Neuronal stem cell (in vitro differentiated cells): ENCODE results near the gene MDFI.

ENCODE experiments used
- DNase-seq: peaks from one replicate; pipeline ENCODE4 v3.0.0-alpha.2; 2013; ENCODE audit warnings: low spot score
- H2AFZ ChIP-seq: one replicate; pipeline ENCODE4 v1.6.1; 2013; ENCODE audit warnings: mild to moderate bottlenecking, low read length, inconsistent platforms
- H2AK5ac ChIP-seq: 2 replicates; pipeline ENCODE4 v1.6.1; 2013; ENCODE audit warnings: low read depth, mild to moderate bottlenecking, inconsistent platforms, low read length, moderate library complexity, mixed read lengths
- H2BK120ac ChIP-seq: 2 replicates; pipeline ENCODE4 v1.6.1; 2013; ENCODE audit warnings: low read depth, mild to moderate bottlenecking, inconsistent platforms, low read length, moderate library complexity, mixed read lengths
- H2BK12ac ChIP-seq: one replicate; pipeline ENCODE4 v1.6.1; 2013; ENCODE audit warnings: low read length, inconsistent platforms
- H2BK15ac ChIP-seq: 2 replicates; pipeline ENCODE4 v1.6.1; 2013; ENCODE audit warnings: mild to moderate bottlenecking, low read length, inconsistent platforms, mixed read lengths
- H2BK5ac ChIP-seq: one replicate; pipeline ENCODE4 v1.6.1; 2013; ENCODE audit warnings: inconsistent platforms, mild to moderate bottlenecking, low read length, moderate library complexity
- H3K14ac ChIP-seq: one replicate; pipeline ENCODE4 v1.6.1; 2013; ENCODE audit warnings: low read length, inconsistent platforms
- H3K18ac ChIP-seq: 2 replicates; pipeline ENCODE4 v1.6.1; 2013; ENCODE audit warnings: low read length, inconsistent platforms
- H3K23ac ChIP-seq: 2 replicates; pipeline ENCODE4 v1.6.1; 2013; ENCODE audit warnings: low read depth, mild to moderate bottlenecking, mixed read lengths, low read length, inconsistent platforms; ENCODE audit not compliant: poor library complexity
- H3K27ac ChIP-seq: replicated peaks from 3 replicates; pipeline ENCODE4 v1.5.1; 2013; ENCODE audit warnings: low read length, inconsistent platforms
- H3K27me3 ChIP-seq, 3 experiments: 2 replicates each; pipeline ENCODE4 v1.6.1; 2013; ENCODE audit warnings: low read length in 3 of 3, mild to moderate bottlenecking in 2 of 3, inconsistent platforms in 1 of 3, low read depth in 1 of 3, mixed read lengths in 1 of 3, moderate library complexity in 1 of 3; ENCODE audit not compliant: control insufficient read depth in 3 of 3, insufficient read depth in 3 of 3
- H3K36me3 ChIP-seq, 2 donors: replicated peaks in 1 of 2; 2 replicates each; pipeline ENCODE4 v1.6.1; 2013; ENCODE audit warnings: low read length in 2 of 2; ENCODE audit not compliant: control insufficient read depth in 2 of 2, insufficient read depth in 2 of 2
- H3K4ac ChIP-seq: 2 replicates; pipeline ENCODE4 v1.6.1; 2013; ENCODE audit warnings: inconsistent platforms, mild to moderate bottlenecking, low read length, moderate library complexity
- H3K4me1 ChIP-seq, 2 donors: 1 replicate in 1 of 2; 2 replicates in 1 of 2; pipeline ENCODE4 v1.6.1; 2013; ENCODE audit warnings: low read length in 2 of 2, low read depth in 1 of 2; ENCODE audit not compliant: control insufficient read depth in 2 of 2, insufficient read depth in 1 of 2
- H3K4me2 ChIP-seq: one replicate; pipeline ENCODE4 v1.6.1; 2013; ENCODE audit warnings: mild to moderate bottlenecking, low read length, inconsistent platforms; ENCODE audit not compliant: insufficient read depth, poor library complexity, severe bottlenecking
- H3K4me3 ChIP-seq, 2 donors: 2 replicates each; pipeline ENCODE4 v1.5.1; 2013; ENCODE audit warnings: low read length in 2 of 2, mild to moderate bottlenecking in 2 of 2, inconsistent platforms in 1 of 2, moderate library complexity in 1 of 2
- H3K79me1 ChIP-seq: one replicate; pipeline ENCODE4 v1.6.1; 2013; ENCODE audit warnings: low read depth, mild to moderate bottlenecking, inconsistent platforms, low read length, moderate library complexity
- H3K9ac ChIP-seq: one replicate; pipeline ENCODE4 v1.6.1; 2013; ENCODE audit warnings: mild to moderate bottlenecking, low read depth, low read length, inconsistent platforms; ENCODE audit not compliant: poor library complexity
- H3K9me3 ChIP-seq, 2 donors: replicated peaks in 1 of 2; 2 replicates each; pipeline versions ENCODE3 to v1.6.1; 2013; ENCODE audit warnings: low read length in 2 of 2, mild to moderate bottlenecking in 2 of 2, inconsistent platforms in 1 of 2, low read depth in 1 of 2, mixed read lengths in 1 of 2, moderate library complexity in 1 of 2; ENCODE audit not compliant: control insufficient read depth in 2 of 2, insufficient read depth in 1 of 2
- H4K8ac ChIP-seq: one replicate; pipeline ENCODE4 v1.6.1; 2013; ENCODE audit warnings: low read depth, mild to moderate bottlenecking, inconsistent platforms, low read length, moderate library complexity
- H4K91ac ChIP-seq: one replicate; pipeline ENCODE4 v1.6.1; 2013; ENCODE audit warnings: low read length, low read depth, mild to moderate bottlenecking, inconsistent platforms; ENCODE audit not compliant: poor library complexity
- WGBS, 2 donors: extraction: QIAGEN DNeasy Blood & Tissue Kit; methylation state at CpG; one replicate each; pipeline ENCODE4 v1.1.7; 2013; ENCODE audit warnings: missing lambda C conversion rate in 2 of 2, mixed read lengths in 1 of 2; ENCODE audit not compliant: insufficient read length in 2 of 2, insufficient replicate concordance in 1 of 2; ENCODE audit errors: extremely low coverage in 2 of 2; 5-methylcytosine and 5-hydroxymethylcytosine counted together

MDFI gene

DNA sequence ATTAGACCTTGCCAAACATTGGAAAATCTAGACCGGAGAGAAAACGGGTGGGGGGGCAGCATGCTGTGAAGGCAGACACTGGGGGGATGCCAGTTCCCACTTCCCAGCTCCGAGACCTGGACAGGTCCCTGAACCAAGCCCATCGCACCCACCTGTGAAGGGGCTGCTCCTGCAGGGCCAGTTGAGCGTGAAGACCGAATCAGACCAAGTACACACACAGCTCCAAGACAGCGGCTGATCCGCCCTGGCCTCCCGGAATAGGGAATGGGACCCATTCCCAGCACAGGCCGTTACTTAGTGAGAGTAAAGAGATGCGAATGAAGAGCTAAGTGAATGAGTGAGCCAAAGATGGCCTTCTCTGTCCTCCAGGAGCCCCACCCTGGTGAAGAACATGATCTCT is 41.5 kb upstream of the MDFI start:
- H3K4me1 ChIP-seq = peaks cover 2% of the 10 kb centered on the region in 2 donors
- peak overlapping the region; percentile 38 for H3K9ac ChIP-seq
- no peak overlapping the region for H2AFZ ChIP-seq
- H2BK120ac ChIP-seq = no peak overlapping the region
- H4K8ac ChIP-seq = no peak overlapping the region
- no peak overlapping the region for H3K14ac ChIP-seq
- WGBS, 2 donors = no CpG with 5 or more reads among the region's 11 CpGs
- no peak overlapping the region for H3K4me2 ChIP-seq
- H3K23ac ChIP-seq = no peak overlapping the region
- no peaks in the 10 kb centered on the region for H3K9me3 ChIP-seq
- H3K27me3 ChIP-seq = no peaks in the 10 kb centered on the region
- no peak for DNase-seq
- H3K18ac ChIP-seq = no peak overlapping the region
- H2AK5ac ChIP-seq = no peak overlapping the region
- no peak overlapping the region for H3K4ac ChIP-seq
- H3K27ac ChIP-seq = no peak overlapping the region
- peak overlapping the region; percentile 15 for H2BK5ac ChIP-seq
- peaks cover 26 to 89% of the 10 kb centered on the region in 2 donors for H3K36me3 ChIP-seq
- H3K79me1 ChIP-seq = no peaks in the 10 kb centered on the region
- no peak overlapping the region for H2BK15ac ChIP-seq
- H2BK12ac ChIP-seq = no peak overlapping the region
- H3K4me3 ChIP-seq = no peak overlapping the region
- H4K91ac ChIP-seq = no peak overlapping the region

DNA sequence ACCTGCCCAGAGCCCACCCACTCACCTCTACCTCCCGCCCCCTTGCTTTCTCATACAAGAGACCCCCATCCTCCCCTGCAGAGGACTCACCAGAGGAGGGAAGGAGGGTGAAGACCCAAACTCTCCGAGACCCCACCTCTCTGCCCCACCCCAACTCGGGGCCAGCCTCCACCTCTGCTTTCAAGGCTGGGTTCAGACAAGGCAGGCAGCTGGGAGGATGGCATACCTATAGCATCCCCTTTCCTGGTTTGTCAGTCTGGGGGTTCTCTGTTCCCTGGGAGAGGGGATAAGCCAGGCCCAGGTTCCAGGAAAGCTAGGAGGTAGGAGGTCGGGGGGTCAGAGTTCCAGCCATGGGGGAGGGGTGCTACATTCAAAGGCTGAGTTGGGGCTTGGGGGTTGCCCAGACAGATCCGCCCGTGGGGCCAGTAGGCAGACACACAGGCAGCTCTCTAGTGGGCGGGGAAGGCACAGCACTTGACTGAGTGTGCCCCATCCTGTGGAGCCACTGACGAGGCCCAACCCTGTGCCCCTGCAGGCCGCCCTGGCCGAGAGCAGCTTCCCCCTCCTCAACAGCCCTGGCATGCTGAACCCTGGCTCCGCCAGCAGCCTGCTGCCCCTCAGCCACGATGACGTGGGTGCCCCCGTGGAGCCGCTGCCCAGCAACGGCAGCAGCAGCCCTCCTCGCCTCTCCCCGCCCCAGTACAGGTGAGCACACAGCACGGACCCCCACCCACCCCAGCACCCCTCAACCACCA is 40.8 kb upstream of the MDFI start:
- Histone ChIP-seq H3K4me1 (peaks cover 3 to 8% of the 10 kb centered on the region in 2 donors), H3K4ac (peak overlapping the region; percentile 40), H3K36me3 (peaks cover 23 to 84% of the 10 kb centered on the region in 2 donors), H3K79me1 (no peaks in the 10 kb centered on the region), H2AK5ac (no peak overlapping the region), H3K9me3 (no peaks in the 10 kb centered on the region), H3K23ac (peak overlapping the region; percentile 13), H3K27me3 (no peaks in the 10 kb centered on the region), H4K8ac (no peak overlapping the region), H2BK12ac (no peak overlapping the region), H2BK120ac (no peak overlapping the region), H3K9ac (no peak overlapping the region), H3K4me3 (no peak overlapping the region), H3K14ac (peak overlapping the region; percentile 86), H3K27ac (no peak overlapping the region), H3K4me2 (no peak overlapping the region), H2BK15ac (no peak overlapping the region), H2AFZ (no peak overlapping the region), H4K91ac (no peak overlapping the region), H2BK5ac (no peak overlapping the region), H3K18ac (peak overlapping the region; percentile 79)
- WGBS, 2 donors = no CpG with 5 or more reads among the region's 19 CpGs
- DNase-seq = no peak

DNA sequence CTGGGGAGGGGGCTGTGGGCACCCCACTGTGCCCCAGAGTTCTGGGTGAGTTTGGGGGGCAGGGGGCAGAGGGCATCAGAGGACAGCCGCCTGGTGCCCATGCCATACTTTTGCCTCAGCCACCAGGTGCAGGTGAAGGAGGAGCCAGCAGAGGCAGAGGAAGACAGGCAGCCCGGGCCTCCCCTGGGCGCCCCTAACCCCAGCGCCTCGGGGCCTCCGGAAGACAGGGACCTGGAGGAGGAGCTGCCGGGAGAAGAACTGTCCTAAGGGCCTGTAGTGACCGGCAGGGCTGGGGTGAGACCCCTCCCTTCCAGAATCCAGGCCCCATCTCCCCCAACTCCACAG is 39.6 kb upstream of the MDFI start:
- H3K18ac ChIP-seq = no peak overlapping the region
- H3K79me1 ChIP-seq = no peaks in the 10 kb centered on the region
- H2BK120ac ChIP-seq = no peak overlapping the region
- H4K91ac ChIP-seq = no peak overlapping the region
- H3K27me3 ChIP-seq = no peaks in the 10 kb centered on the region
- no peak overlapping the region for H2AFZ ChIP-seq
- no peak overlapping the region for H3K4ac ChIP-seq
- no peak for DNase-seq
- no CpG with 5 or more reads among the region's 8 CpGs for WGBS, 2 donors
- H3K23ac ChIP-seq = no peak overlapping the region
- H3K9me3 ChIP-seq = no peaks in the 10 kb centered on the region
- no peak overlapping the region for H2BK15ac ChIP-seq
- H3K36me3 ChIP-seq = peaks cover 18 to 72% of the 10 kb centered on the region in 2 donors
- no peak overlapping the region for H3K4me3 ChIP-seq
- no peak overlapping the region for H4K8ac ChIP-seq
- H3K27ac ChIP-seq = no peak overlapping the region
- no peak overlapping the region for H3K4me2 ChIP-seq
- H2BK12ac ChIP-seq = no peak overlapping the region
- H3K4me1 ChIP-seq = peaks cover 5 to 13% of the 10 kb centered on the region in 2 donors
- H2AK5ac ChIP-seq = no peak overlapping the region
- H3K9ac ChIP-seq = no peak overlapping the region
- peak overlapping the region; percentile 23 for H3K14ac ChIP-seq
- H2BK5ac ChIP-seq = no peak overlapping the region

DNA sequence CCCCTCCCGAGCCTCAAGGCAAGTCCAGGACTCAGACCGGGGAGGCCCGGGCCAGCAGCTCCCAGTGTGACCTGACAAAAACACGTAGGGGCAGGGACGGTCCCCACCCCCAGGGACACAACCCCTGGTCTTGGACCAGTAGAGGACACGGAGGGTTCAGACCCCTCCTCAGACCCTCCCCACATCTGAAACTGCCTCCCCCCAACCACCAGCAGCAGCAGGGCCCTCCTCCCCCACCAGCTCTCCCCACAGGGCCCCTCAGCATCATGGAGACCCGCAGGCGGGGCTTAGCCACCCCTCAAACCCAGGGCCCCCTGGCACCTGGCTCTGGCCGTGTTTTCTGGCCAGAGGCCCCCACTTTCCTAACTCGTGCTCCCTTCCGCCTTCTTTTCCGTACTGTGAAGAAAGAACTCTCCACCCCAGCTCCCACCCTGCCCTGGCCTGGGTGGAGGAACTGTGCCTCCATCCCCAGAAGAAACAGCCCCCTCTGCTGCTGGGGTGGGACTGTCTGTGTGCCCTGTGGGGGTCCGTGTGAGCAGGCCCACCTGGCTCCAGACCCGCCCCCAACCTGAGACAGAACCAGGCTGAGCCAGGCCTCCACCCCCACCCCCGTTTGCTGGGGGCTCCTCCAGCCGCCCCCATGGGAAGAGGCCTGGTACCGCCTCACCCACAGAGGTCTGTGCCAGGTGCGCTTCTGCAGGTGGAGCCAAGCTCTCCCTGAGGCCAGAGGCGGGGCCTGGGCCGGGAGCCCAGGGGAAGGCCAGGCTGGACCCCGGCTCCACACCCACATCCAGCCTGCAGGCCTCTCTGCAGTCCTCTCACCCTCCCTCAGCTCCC is 39.0 kb upstream of the MDFI start:
- Histone ChIP-seq H4K91ac (no peak overlapping the region), H3K23ac (no peak overlapping the region), H3K14ac (peak overlapping the region; percentile 23), H2BK120ac (no peak overlapping the region), H3K18ac (no peak overlapping the region), H3K9ac (no peak overlapping the region), H2AK5ac (peak overlapping the region; percentile 21), H3K4me1 (peaks cover 5 to 13% of the 10 kb centered on the region in 2 donors), H2BK5ac (no peak overlapping the region), H3K9me3 (no peaks in the 10 kb centered on the region), H2BK15ac (no peak overlapping the region), H3K4me3 (no peak overlapping the region), H3K27me3 (no peaks in the 10 kb centered on the region), H2AFZ (no peak overlapping the region), H3K36me3 (peaks cover 18 to 66% of the 10 kb centered on the region in 2 donors), H3K4ac (no peak overlapping the region), H3K27ac (no peak overlapping the region), H3K79me1 (no peaks in the 10 kb centered on the region), H2BK12ac (no peak overlapping the region), H3K4me2 (no peak overlapping the region), H4K8ac (no peak overlapping the region)
- no peak for DNase-seq
- no CpG with 5 or more reads among the region's 21 CpGs for WGBS, 2 donors
